Measurements from ENCODE around the gene NUP98. TPM values are rescaled to one million over a fixed set of nuclear protein-coding genes. Genes with fewer than 3 reads are reported as not detected.

Gene NUP98
- total RNA-seq, 1 experiment from 2014 or later, result 79.6 TPM

DNA sequence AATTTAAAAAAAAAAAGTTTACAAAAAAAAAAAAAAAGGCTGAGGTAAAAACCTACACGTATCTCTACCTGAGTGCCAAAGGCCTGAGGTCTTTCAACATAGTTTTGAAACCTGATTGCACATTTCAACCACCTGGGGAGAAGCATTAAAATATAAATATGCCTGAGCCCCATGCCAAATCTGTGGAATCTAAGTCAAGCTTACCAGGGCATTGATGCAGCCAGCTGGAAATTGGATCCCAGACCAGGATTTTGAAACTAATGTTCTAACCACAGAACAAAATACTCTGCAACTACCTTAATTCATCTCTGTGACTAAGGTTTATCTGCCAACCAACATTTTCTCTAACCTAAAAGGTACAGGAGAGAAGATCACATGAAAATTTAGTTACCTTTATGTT is 87.4 kb downstream of the NUP98 start:
- no peak for DNase-seq (ENCODE audit: low read depth)
- in situ Hi-C loops (cut with HindIII; ENCODE audit: low pct_unique_long_range_greater_than_20kb, low sequenced_read_pairs), result no loop called here

DNA sequence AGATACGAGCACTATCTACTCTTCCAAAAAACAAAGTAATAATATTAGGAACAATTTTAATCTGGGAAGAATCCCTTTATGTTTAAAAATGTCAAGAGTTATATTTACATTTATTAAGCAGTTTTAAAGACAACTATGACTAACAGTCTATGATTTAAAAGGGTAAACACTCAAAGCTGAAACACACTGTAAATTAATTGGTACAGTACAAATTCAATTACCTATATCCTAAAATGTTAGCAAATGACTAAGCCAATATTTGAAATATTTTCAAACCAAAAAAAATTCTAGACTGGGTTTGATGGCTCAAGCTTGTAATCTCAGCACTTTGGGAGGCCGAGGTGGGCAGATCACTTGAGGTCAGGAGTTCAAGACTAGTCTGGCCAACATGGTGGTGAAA is 90.2 kb downstream of the NUP98 start:
- in situ Hi-C loops (cut with HindIII; ENCODE audit: low pct_unique_long_range_greater_than_20kb, low sequenced_read_pairs), result no loop called here
- DNase-seq (ENCODE audit: low read depth), result no peak

DNA sequence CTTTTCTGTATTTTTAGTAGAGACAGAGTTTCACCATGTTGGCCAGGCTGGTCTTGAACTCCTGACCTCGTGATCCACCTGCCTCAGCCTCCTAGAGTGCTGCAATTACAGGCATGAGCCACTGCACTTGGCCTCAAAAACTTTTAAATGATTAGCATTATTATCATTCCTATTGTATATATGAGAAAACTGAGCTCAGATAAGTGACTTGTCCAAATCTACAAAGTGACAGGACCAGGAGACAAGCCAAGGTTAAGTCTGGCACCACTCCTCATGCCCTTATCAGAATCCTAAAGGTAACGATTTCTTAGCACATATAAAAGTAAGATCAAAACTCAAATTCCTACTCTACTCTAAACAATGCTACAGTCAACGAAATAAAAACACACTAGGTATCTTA is 94.0 kb downstream of the NUP98 start:
- no peak for DNase-seq (ENCODE audit: low read depth)
- in situ Hi-C loops (cut with HindIII; ENCODE audit: low pct_unique_long_range_greater_than_20kb, low sequenced_read_pairs), result no loop called here

DNA sequence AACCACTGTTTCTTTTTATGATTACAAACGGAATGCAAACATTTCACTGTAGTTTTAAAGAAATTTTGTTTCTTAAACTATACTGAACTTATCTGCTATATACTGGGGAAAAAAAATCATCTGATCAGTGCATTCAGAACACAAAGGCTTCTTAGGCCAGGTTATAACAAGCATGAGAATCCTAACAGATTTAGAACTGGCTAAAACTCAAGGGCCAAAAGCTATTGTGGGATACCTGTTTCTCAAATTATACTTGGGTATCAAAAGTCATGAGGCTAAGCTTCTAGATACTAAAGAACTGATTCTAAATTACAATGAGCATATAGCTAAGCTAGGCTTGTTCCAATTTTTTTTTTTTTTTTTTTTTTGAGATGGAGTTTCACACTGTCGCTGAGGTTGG is 96.4 kb downstream of the NUP98 start:
- no peak for DNase-seq (ENCODE audit: low read depth)
- in situ Hi-C loops (cut with HindIII; ENCODE audit: low pct_unique_long_range_greater_than_20kb, low sequenced_read_pairs), result no loop called here

DNA sequence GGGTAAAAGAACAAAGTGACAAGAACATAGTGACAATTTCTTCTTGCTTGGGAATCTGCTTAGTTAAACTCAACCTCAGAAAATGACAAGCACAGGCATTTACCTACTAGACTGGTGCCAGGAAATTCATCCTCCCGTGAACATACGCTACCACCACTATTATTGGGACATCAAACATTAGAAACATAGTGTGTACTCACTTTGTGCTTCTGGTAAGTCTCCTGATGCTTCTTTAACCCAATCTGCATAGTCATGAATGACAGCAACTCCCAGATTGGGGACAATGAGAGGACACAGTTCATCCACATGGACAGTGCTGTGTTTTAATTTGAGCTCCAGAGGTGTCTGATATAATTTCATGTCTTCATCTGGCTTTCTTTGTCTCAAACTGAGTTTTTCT is 96.9 kb downstream of the NUP98 start:
- no peak for DNase-seq (ENCODE audit: low read depth)
- in situ Hi-C loops (cut with HindIII; ENCODE audit: low pct_unique_long_range_greater_than_20kb, low sequenced_read_pairs), result no loop called here

DNA sequence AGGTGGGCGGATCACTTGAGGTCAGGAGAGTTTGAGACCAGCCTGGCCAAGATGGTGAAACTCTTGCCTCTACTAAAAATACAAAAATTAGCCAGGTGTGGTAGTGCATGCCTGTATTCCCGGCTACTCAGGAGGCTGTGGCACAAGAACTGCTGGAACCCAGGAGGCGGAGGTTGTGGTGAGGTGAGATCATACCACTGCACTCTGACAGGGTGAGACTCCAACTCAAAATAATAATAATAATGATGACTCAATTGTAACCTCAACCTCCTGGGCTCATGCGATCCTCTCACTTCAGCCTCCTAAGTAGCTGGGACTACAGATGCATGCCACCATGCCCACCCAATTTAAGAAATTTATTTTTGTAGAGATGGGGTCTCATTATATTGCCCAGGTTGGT is 110.6 kb downstream of the NUP98 start:
- DNase-seq (ENCODE audit: low read depth), result no peak
- in situ Hi-C loops (cut with HindIII; ENCODE audit: low pct_unique_long_range_greater_than_20kb, low sequenced_read_pairs), result loop anchor here (25.0 kb wide), 1 partner anchor 101 kb away; the partner anchor contains the start of gene NUP98

DNA sequence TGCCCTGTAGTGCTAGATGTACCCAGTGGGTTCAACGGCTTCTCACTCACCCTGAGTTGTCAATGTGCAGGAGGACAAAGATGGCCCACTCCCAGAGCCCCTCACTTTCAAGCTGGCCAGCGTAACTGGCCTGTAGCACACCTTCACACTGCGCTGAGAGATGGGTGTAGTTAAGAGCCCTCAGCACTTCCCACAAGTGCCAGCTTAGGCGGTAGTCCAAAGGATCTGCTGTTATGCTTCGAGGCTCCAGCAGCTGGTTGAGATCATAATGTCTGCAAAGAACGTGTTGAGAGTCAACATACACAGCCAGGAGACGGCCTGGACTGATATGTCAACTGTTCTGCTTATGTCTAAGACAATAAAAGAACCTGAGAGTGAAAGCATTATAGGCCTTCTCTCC is 111.4 kb downstream of the NUP98 start:
- in situ Hi-C loops (cut with HindIII; ENCODE audit: low pct_unique_long_range_greater_than_20kb, low sequenced_read_pairs), result loop anchor here (25.0 kb wide), 1 partner anchor 101 kb away; the partner anchor contains the start of gene NUP98
- DNase-seq (ENCODE audit: low read depth), result no peak

DNA sequence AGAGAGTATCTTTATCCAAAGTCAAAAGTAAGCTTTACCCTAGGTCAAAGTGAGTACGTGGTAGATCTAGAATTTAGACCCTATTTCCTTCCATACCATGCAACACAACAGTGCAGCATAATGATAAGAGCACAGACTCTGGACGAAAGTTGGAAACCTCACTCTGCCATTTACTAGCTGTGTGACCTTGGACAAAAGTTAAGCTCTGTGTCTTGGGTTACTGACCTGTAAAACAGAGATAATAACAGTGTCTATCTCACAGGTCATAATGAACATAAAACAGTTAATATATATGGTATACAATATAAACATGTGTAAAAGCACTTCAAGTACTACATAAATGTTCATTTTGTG is 112.6 kb downstream of the NUP98 start:
- no peak for DNase-seq (ENCODE audit: low read depth)
- in situ Hi-C loops (cut with HindIII; ENCODE audit: low pct_unique_long_range_greater_than_20kb, low sequenced_read_pairs), result loop anchor here (25.0 kb wide), 1 partner anchor 103 kb away; the partner anchor contains the start of gene NUP98

DNA sequence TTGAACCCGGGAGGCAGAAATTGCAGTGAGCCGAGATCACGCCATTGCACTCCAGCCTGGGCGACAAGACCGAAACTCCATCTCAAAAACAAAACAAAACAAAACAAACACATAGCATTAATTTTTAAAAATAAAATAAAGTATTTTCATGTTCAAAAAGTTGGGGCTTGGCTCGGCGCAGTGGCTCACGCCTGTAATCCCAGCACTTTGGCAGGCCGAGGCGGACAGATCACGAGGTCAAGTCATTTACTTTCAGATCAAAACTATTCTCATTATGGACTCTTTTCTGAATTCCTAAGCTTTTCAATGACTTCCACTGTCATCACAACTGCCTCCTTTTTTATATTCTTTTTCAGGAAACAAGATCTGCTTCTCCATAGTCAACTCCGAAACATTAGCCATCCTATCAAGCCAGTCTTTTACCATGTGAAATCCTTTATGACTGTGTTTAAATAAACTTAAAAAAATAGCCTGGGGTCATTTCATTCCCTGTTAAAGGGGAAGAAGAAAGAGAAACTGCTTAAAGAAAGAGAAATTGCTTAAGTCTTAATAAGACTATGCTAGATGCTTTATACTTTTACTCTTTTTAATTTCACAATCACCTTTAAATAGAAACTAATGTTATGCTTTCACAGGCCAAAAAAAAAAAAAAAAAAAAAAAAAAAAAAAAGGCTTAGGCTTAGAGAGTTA is 113.1 kb downstream of the NUP98 start:
- no peak for DNase-seq (ENCODE audit: low read depth)
- in situ Hi-C loops (cut with HindIII; ENCODE audit: low pct_unique_long_range_greater_than_20kb, low sequenced_read_pairs), result loop anchor here (25.0 kb wide), 1 partner anchor 103 kb away; the partner anchor contains the start of gene NUP98

DNA sequence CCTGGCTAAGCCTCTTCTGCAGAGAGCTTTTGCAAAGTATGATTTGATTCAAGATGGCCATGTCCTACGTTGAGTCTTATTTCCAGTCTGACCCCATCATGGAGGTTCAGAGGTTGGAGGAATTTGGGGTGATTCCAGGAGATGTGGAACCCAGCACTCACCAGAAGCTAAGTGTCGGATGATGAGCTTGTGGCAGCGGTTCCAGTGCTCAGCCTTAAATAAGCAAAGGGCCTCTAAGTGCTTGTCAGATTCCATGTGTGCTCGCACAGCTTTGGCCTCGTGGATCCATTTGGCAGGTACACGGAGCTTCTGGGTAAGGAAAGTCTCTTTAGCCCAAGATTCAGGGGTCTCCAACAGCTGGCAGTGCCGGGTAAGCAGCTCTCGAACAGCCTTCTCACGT is 114.3 kb downstream of the NUP98 start:
- in situ Hi-C loops (cut with HindIII; ENCODE audit: low pct_unique_long_range_greater_than_20kb, low sequenced_read_pairs), result loop anchor here (25.0 kb wide), 1 partner anchor 104 kb away; the partner anchor contains the start of gene NUP98

DNA sequence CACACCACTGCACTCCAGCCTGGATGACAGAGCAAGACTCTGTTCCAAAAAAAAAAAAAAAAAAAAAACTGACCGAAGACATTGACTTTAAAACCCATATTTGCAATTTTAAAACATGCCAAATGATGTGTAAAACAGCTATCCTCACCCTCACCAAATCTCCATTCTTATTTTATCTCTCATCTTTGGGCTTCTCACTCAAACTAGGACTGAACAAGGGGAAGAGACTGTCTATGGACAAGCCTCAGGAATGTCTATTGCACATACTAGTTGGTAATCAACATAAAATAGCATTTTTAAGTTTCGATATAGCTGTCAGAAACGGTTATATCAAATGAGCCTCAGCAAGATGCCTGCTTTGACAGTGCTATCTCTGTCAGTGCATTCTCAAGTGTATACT is 118.3 kb downstream of the NUP98 start:
- in situ Hi-C loops (cut with HindIII; ENCODE audit: low pct_unique_long_range_greater_than_20kb, low sequenced_read_pairs), result loop anchor here (25.0 kb wide), 1 partner anchor 108 kb away; the partner anchor contains the start of gene NUP98
- DNase-seq (ENCODE audit: low read depth), result no peak

More for the DNA sequence above, 114.3 kb downstream of the NUP98 start:
- no peak for DNase-seq (ENCODE audit: low read depth)

DNA sequence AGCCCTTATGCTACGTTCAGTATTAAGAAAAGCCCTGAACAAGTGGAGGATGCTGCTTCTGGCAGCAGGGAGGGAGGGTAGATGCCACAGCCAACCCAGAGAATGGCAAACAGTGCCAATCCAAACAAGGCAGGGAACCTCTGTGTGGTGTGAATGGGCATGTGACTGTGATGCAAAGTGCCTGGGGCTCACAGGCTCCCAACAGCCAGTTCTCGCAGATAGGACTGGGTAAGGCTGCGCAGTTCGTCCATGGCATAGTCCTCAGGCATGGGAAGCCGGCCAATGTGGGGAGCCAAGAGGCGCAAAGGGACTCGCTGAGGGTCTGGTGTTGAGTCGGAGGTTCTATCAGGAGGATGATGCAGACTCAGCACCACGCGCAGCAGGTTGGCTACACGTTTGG is 121.4 kb downstream of the NUP98 start:
- peak; percentile 19 for DNase-seq (ENCODE audit: low read depth)
- in situ Hi-C loops (cut with HindIII; ENCODE audit: low pct_unique_long_range_greater_than_20kb, low sequenced_read_pairs), result loop anchor here (25.0 kb wide), 1 partner anchor 111 kb away; the partner anchor contains the start of gene NUP98

DNA sequence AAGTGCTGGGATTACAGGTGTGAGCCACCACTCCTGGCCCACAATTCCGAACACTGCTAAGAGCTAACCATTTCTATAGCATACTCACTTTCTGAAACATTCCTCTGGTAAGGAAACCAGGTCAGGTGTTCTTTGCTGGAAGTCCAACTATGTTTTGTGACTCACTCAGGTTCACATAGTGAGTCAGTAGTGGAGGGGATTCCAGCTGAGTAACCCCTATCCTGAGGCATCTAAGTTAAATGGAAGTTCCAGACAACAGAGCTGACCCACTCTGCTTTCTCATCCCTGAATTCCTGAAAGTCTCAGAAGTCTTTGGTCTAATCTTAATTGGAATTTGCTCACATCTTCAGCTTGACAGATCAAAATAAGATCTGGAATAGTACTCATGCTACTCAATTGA is 123.2 kb downstream of the NUP98 start:
- in situ Hi-C loops (cut with HindIII; ENCODE audit: low pct_unique_long_range_greater_than_20kb, low sequenced_read_pairs), result no loop called here
- peak; percentile 52 for DNase-seq (ENCODE audit: low read depth)

DNA sequence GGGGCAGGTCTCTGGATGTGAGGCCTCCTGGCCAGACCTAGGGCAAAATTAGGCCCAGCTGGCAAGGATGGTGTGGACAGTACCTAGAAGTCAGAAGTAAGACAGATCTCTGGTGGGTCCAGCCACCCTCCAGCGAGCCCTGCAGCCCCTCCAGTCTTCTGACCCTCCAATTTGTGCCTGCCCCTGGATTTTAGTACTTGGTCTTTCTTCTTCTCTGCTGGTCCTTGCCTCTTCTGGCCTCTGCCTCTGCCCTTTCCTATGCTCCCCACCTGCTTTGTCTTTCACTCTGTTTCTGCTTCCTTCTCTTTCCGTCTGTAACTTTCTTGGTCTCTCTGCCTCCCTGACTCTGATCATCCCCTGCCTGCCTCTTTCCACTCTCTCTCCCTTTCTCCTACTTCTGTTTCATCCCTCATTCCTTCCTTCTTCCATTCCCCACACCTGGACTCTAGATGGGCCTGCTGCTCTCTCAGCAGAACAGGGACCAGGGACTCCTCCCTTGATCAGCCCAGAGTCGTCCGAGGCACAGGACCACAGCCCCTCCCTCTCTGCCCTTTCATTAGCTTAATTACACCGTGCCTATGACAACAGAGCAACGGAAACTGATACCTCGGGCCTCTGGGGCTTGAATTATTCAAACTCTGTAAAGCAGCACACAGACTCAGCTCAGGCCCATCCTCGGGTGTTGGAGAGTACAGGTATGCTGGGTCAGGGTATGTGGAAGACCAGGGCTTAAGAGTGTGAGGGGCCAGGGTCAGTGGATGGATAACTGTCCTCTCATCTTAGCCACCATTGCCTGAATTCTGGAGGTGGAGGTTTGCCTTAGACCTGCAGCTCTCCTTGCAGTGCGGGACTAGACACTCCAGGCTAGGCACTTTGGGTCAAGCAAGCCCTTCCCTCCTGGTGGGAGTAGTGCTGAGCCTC is 125.8 kb downstream of the NUP98 start, which contains the start of gene CHRNA10:
Gene CHRNA10 (minus strand): TSS at position 51 of the 921 bp plus-strand sequence. CDS start 72 bp downstream, outside the sequence.
- in situ Hi-C loops (cut with HindIII; ENCODE audit: low pct_unique_long_range_greater_than_20kb, low sequenced_read_pairs), result no loop called here
- no peak for DNase-seq (ENCODE audit: low read depth)

DNA sequence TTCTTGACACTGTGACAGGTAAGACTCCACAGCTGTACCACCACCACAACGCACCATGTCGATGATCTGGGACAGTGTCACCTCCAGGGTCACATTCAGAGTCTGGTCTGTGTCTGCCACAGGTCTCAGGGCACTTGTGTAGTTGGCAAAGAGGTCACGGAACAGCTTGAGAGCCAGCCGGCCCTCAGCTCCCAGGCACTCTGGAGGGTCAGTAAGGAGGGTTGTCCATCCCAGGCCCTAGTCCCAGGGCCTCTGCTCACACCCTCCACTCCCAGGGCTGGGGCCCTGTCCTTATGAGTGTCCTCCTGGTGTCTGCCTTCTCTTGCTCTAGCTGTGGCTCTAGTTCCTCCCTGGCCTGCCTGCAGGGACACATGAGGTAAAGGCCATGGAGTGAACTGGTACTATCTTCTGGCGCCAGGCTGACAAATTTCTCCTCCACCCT is 127.6 kb downstream of the NUP98 start:
- in situ Hi-C loops (cut with HindIII; ENCODE audit: low pct_unique_long_range_greater_than_20kb, low sequenced_read_pairs), result no loop called here
- DNase-seq (ENCODE audit: low read depth), result no peak

DNA sequence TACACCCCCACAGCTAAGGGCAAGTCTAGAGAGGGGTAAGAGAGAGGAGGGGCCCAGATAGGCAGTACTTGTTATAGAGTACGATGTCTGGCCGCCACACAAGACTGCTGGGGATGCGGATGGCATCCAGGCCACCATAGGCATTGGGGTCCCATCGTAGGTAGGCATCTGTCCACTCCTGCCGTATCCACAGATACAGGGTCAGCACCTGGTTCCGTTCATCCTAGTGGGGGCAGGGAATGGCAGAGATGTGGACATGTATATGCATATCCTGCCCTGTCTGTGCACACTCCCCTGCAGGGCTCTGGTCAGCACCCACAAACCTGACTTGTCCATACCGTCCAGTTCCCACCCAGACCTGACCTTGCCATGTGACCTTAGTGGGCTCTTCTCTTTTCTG is 128.2 kb downstream of the NUP98 start:
- no peak for DNase-seq (ENCODE audit: low read depth)
- in situ Hi-C loops (cut with HindIII; ENCODE audit: low pct_unique_long_range_greater_than_20kb, low sequenced_read_pairs), result no loop called here

DNA sequence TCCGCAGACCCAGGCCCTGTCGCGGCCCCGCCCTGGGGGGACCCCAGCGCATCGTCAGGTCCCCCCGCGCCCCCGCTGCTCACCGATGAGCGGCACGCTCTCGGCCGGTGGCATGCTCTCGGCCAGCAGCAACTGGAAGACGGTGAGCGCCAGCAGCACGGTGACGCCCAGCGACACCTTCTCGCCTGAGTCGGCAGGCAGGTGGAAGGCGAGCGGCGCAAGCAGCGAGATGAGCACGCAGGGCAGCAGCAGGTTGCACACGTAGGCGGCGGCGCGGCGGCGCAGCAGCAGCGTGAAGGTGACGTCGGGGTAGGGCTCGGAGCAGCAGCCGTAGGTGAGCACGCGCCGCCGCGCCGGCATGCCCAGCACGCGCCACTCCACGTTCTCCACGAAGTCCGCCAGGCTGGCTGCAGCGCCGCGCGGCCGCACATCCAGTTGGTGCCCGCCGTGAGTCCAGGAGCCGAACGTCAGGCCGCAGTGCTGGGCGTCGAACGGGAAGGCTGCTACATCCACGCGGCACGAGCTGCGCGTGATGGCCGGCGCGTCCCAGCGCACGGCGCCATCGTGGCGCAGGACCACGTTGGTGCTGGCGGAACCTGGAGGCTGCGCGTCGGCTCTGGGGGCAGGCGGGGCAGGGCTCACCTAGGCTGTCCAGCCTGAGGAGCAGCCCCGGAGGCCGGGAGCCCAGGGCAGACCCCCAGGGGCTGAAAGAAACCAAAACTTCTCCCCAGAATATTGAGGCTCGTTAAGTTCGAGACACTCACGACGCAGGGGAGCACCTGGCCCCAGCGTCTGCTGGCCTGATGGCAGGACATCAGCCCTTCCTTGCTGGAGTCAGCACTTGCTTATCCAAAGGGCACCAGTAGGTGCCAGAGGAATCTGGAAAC is 130.0 kb downstream of the NUP98 start:
- in situ Hi-C loops (cut with HindIII; ENCODE audit: low pct_unique_long_range_greater_than_20kb, low sequenced_read_pairs), result no loop called here
- DNase-seq (ENCODE audit: low read depth), result no peak

DNA sequence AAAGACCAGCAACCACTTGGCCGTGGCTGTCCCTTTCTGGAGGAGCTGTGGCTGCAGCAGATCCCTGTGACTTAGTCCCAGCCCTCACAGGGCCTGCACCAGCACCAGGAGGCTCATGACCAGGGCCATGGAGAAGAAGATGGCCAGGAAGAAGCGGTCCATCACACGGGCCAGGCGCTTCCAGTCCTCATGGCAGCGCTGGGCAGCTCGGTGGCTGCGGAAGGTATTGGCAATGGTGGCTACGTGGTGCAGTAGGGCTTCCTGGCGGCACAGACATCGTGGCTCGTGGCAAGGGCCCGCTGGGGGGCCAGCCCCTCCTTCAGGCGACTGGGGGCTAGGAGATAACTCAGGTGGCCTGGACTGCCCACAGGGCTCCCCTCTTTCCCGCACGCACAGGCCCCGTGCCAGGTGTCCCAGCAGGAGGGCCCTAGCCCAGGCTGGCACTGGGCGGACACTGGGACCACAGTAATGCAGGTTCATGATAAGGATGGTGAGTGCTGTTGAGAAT is 131.3 kb downstream of the NUP98 start:
- in situ Hi-C loops (cut with HindIII; ENCODE audit: low pct_unique_long_range_greater_than_20kb, low sequenced_read_pairs), result no loop called here
- DNase-seq (ENCODE audit: low read depth), result no peak

Data from Caki2 (cell line).